Thymus (tissue), 11 donors: ENCODE data around the gene EML6. TPM values are rescaled to one million over a fixed set of nuclear protein-coding genes. Genes with fewer than 3 reads are reported as not detected.

ENCODE experiments used
- DNase-seq, 9 donors: peaks; one replicate each; pipeline ENCODE4 v3.0.0-alpha.2; 2013; ENCODE audit warnings: low spot score in 9 of 9, low read depth in 6 of 9, missing footprints in 1 of 9
- H3K27ac ChIP-seq, 2 donors: one replicate each; pipeline ENCODE4 v1.5.1; 2013; ENCODE audit warnings: control low read depth in 1 of 2, low read depth in 1 of 2, low read length in 1 of 2, mild to moderate bottlenecking in 1 of 2, moderate library complexity in 1 of 2
- H3K27me3 ChIP-seq, 2 donors: one replicate each; pipeline ENCODE4 v1.5.1; 2013; ENCODE audit warnings: low read length in 1 of 2; ENCODE audit not compliant: control insufficient read depth in 2 of 2, insufficient read depth in 1 of 2
- H3K36me3 ChIP-seq, 2 donors: one replicate each; pipeline ENCODE4 v1.5.1; 2013; ENCODE audit warnings: low read length in 1 of 2, mild to moderate bottlenecking in 1 of 2, moderate library complexity in 1 of 2; ENCODE audit not compliant: control insufficient read depth in 2 of 2, insufficient read depth in 2 of 2
- H3K4me1 ChIP-seq, 2 donors: one replicate each; pipeline ENCODE4 v1.5.1; 2013; ENCODE audit warnings: low read length in 2 of 2; ENCODE audit not compliant: control insufficient read depth in 2 of 2, insufficient read depth in 2 of 2
- H3K4me3 ChIP-seq, 2 donors: one replicate each; pipeline ENCODE4 v1.5.1; 2013; ENCODE audit warnings: low read length in 2 of 2, control low read depth in 1 of 2, mild to moderate bottlenecking in 1 of 2
- H3K9me3 ChIP-seq, 2 donors: one replicate each; pipeline ENCODE4 v1.5.1; 2013; ENCODE audit warnings: low read length in 1 of 2, mild to moderate bottlenecking in 1 of 2; ENCODE audit not compliant: control insufficient read depth in 2 of 2, insufficient read depth in 1 of 2
- WGBS: extraction: QIAGEN DNeasy Blood & Tissue Kit; methylation state at CpG from one replicate; pipeline ENCODE4 v1.1.7; 2013; 5-methylcytosine and 5-hydroxymethylcytosine counted together
- polyA plus RNA-seq: library from polyadenylated mRNA; stranded (reverse); fragments of 200-250 nt; gene quantifications from one replicate; pipeline ENCODE4 v1.2.3, GENCODE V29; 2013
- total RNA-seq: library from RNA; stranded (reverse); fragments of 120-200 nt; gene quantifications from one replicate; pipeline ENCODE4 v1.2.4, GENCODE V29; 2013
- donor health status: healthy.

The EML6 gene
- total and polyA plus RNA-seq, 2 donors = 1.2 to 3.4 TPM

- H3K4me1 ChIP-seq = peaks cover 0 to 3% of the 10 kb centered on the region in 2 donors
- 98% methylated on average over 2 of the region's 2 CpGs for WGBS
- no peaks in the 10 kb centered on the region for H3K9me3 ChIP-seq
- DNase-seq = no peak
- H3K27me3 ChIP-seq = no peaks in the 10 kb centered on the region
- no peak overlapping the region for H3K27ac ChIP-seq
- no peak overlapping the region for H3K4me3 ChIP-seq
- peaks cover 3 to 28% of the 10 kb centered on the region in 2 donors for H3K36me3 ChIP-seq
Observed at GRCh38 chr2:54975175-54975574, 251.7 kb downstream of the EML6 start.

GRCh38 chr2:54975598-54976492, 252.4 kb downstream of the EML6 start:
- H3K9me3 ChIP-seq = no peaks in the 10 kb centered on the region
- H3K4me3 ChIP-seq = no peak overlapping the region
- no peak overlapping the region for H3K27ac ChIP-seq
- WGBS = 95% methylated on average over 4 of the region's 4 CpGs
- H3K36me3 ChIP-seq = peaks cover 3 to 28% of the 10 kb centered on the region in 2 donors
- no peaks in the 10 kb centered on the region for H3K27me3 ChIP-seq
- DNase-seq = no peak
- H3K4me1 ChIP-seq = peaks cover 0 to 3% of the 10 kb centered on the region in 2 donors

- Histone ChIP-seq H3K4me1 (peaks cover 0 to 3% of the 10 kb centered on the region in 2 donors), H3K4me3 (no peak overlapping the region), H3K9me3 (no peaks in the 10 kb centered on the region), H3K27me3 (no peaks in the 10 kb centered on the region), H3K36me3 (peaks cover 3 to 30% of the 10 kb centered on the region in 2 donors), H3K27ac (no peak overlapping the region)
- 53% methylated on average over 2 of the region's 2 CpGs for WGBS
- DNase-seq = no peak
Observed at GRCh38 chr2:54977149-54977548, 253.7 kb downstream of the EML6 start.

- peaks cover 0 to 3% of the 10 kb centered on the region in 2 donors for H3K4me1 ChIP-seq
Observed at GRCh38 chr2:54979321-54980044, 256.0 kb downstream of the EML6 start.

GRCh38 chr2:54981385-54981784, 257.9 kb downstream of the EML6 start:
- no peaks in the 10 kb centered on the region for H3K4me1 ChIP-seq
- DNase-seq = no peak

More at GRCh38 chr2:54979321-54980044, 256.0 kb downstream of the EML6 start:
- H3K27ac ChIP-seq = no peak overlapping the region
- peaks cover 3 to 38% of the 10 kb centered on the region in 2 donors for H3K36me3 ChIP-seq
- no peak overlapping the region for H3K4me3 ChIP-seq
- no peak for DNase-seq
- no peaks in the 10 kb centered on the region for H3K27me3 ChIP-seq
- H3K9me3 ChIP-seq = no peaks in the 10 kb centered on the region
- WGBS = 74% methylated on average over 4 of the region's 4 CpGs

GRCh38 chr2:54983345-54984220, 260.1 kb downstream of the EML6 start:
- DNase-seq = no peak
- H3K27me3 ChIP-seq = no peaks in the 10 kb centered on the region
- H3K36me3 ChIP-seq = peaks cover 3 to 43% of the 10 kb centered on the region in 2 donors
- no peak overlapping the region for H3K27ac ChIP-seq
- H3K4me1 ChIP-seq = no peaks in the 10 kb centered on the region
- no peak overlapping the region for H3K4me3 ChIP-seq
- WGBS = 65% methylated on average over 3 of the region's 3 CpGs
- H3K9me3 ChIP-seq = no peaks in the 10 kb centered on the region

More at GRCh38 chr2:54981385-54981784, 257.9 kb downstream of the EML6 start:
- Histone ChIP-seq H3K27ac (no peak overlapping the region), H3K27me3 (no peaks in the 10 kb centered on the region), H3K36me3 (peaks cover 3 to 39% of the 10 kb centered on the region in 2 donors), H3K4me3 (no peak overlapping the region), H3K9me3 (no peaks in the 10 kb centered on the region)
- 93% methylated on average over 2 of the region's 2 CpGs for WGBS

- H3K27ac ChIP-seq = no peak overlapping the region
- H3K4me1 ChIP-seq = no peaks in the 10 kb centered on the region
- peaks cover 3 to 43% of the 10 kb centered on the region in 2 donors for H3K36me3 ChIP-seq
- H3K9me3 ChIP-seq = no peaks in the 10 kb centered on the region
- H3K4me3 ChIP-seq = no peak overlapping the region
- DNase-seq = no peak
- H3K27me3 ChIP-seq = no peaks in the 10 kb centered on the region
Observed at GRCh38 chr2:54984476-54984875, 261.0 kb downstream of the EML6 start.

- Histone ChIP-seq H3K27me3 (no peaks in the 10 kb centered on the region), H3K27ac (no peak overlapping the region), H3K36me3 (peaks cover 3 to 35% of the 10 kb centered on the region in 2 donors), H3K9me3 (no peaks in the 10 kb centered on the region), H3K4me3 (no peak overlapping the region), H3K4me1 (no peaks in the 10 kb centered on the region)
- WGBS = 97% methylated on average over 3 of the region's 3 CpGs
- no peak for DNase-seq
Observed at GRCh38 chr2:54986264-54986663, 262.8 kb downstream of the EML6 start.
